Caco-2 (cell line): ENCODE results near the gene DDOST. TPM values are rescaled to one million over a fixed set of nuclear protein-coding genes. Genes with fewer than 3 reads are reported as not detected.

ENCODE experiments used
- BruUV-seq: library from RNA; stranded (reverse); fragments of 400-500 nt; replicated peaks from 2 replicates; lab custom pipeline; 2021; lab: Mats Ljungman, UMichigan
- CTCF ChIA-PET: fragments of 300-600 bp; sonication (Branson Sonifier 250); formaldehyde crosslinking; loops from one replicate; lab custom pipeline; 2022; ENCODE audit warnings: antibody characterized with exemption; lab: Charles Lee
- POLR2A ChIA-PET: fragments of 300-600 bp; sonication (Branson Sonifier 250); formaldehyde crosslinking; loops from one replicate; lab custom pipeline; 2022; ENCODE audit warnings: antibody characterized with exemption; lab: Charles Lee
- DNase-seq, 2 experiments: peaks; one replicate each; pipeline versions ENCODE4 v3.0.0 to v3.0.0-alpha.2; 2020 to 2022
- H3K27me3 ChIP-seq: replicated peaks from 2 replicates; pipeline ENCODE4 v1.6.0; 2011; ENCODE audit warnings: low read length; ENCODE audit not compliant: control insufficient read depth, insufficient read depth
- H3K36me3 ChIP-seq: 2 replicates; pipeline ENCODE4 v1.5.1; 2011; ENCODE audit warnings: low read length; ENCODE audit not compliant: control insufficient read depth, insufficient read depth
- H3K4me1 ChIP-seq: fragments of 250-450 bp; sonication (Bioruptor Pico); 2 replicates; pipeline ENCODE4 v1.5.1; 2020; ENCODE audit warnings: mild to moderate bottlenecking
- H3K4me3 ChIP-seq: 2 replicates; pipeline ENCODE4 v1.5.1; 2011; ENCODE audit warnings: low read depth, mild to moderate bottlenecking, control low read depth, low read length
- H3K9me3 ChIP-seq: fragments of 250-450 bp; sonication (Bioruptor Pico); 2 replicates; pipeline ENCODE4 v1.5.1; 2020; ENCODE audit warnings: mild to moderate bottlenecking, moderate library complexity
- H3K27ac Mint-ChIP-seq: one replicate; pipeline ENCODE4 v1.8.0; 2022; ENCODE audit warnings: mixed read lengths; ENCODE audit not compliant: unreplicated experiment
- H3K27me3 Mint-ChIP-seq: one replicate; pipeline ENCODE4 v1.8.0; 2022; ENCODE audit warnings: mixed read lengths; ENCODE audit not compliant: insufficient read depth, unreplicated experiment
- H3K36me3 Mint-ChIP-seq: one replicate; pipeline ENCODE4 v1.8.0; 2022; ENCODE audit warnings: mild to moderate bottlenecking, mixed read lengths; ENCODE audit not compliant: insufficient read depth, unreplicated experiment
- H3K4me1 Mint-ChIP-seq: one replicate; pipeline ENCODE4 v1.8.0; 2022; ENCODE audit warnings: low read depth, mixed read lengths; ENCODE audit not compliant: unreplicated experiment
- H3K4me3 Mint-ChIP-seq: one replicate; pipeline ENCODE4 v1.8.0; 2022; ENCODE audit warnings: mild to moderate bottlenecking, moderate library complexity, mixed read lengths; ENCODE audit not compliant: unreplicated experiment
- H3K9me3 Mint-ChIP-seq: one replicate; pipeline ENCODE4 v1.8.0; 2022; ENCODE audit warnings: mixed read lengths; ENCODE audit not compliant: unreplicated experiment
- intact Hi-C: fragments of 100-400 bp; cut with micrococcal nuclease; formaldehyde crosslinking; loops from one replicate; pipeline ENCODE4 v1.10.0; 2022; ENCODE audit not compliant: unreplicated experiment
- total RNA-seq: library from RNA; stranded (reverse); gene quantifications from 2 replicates; pipeline ENCODE4 v1.2.3, GENCODE V29; 2022
- TF ChIP-seq, protein P1 (sequence below), 2 experiments: fragments of 200-600 bp in 1 of 2; IDR thresholded peaks; 1 replicate in 1 of 2; 2 replicates in 1 of 2; pipeline versions ENCODE4 v1.5.1 to v1.8.0; 2011 to 2022; ENCODE audit warnings: antibody characterized with exemption in 1 of 2, control low read depth in 1 of 2, inconsistent platforms in 1 of 2, low read depth in 1 of 2, low read length in 1 of 2, mild to moderate bottlenecking in 1 of 2, moderate library complexity in 1 of 2; ENCODE audit not compliant: insufficient read depth in 1 of 2, severe bottlenecking in 1 of 2, unreplicated experiment in 1 of 2

DDOST gene
- total RNA-seq, 1 experiment from 2014 or later: 339 TPM

DNA sequence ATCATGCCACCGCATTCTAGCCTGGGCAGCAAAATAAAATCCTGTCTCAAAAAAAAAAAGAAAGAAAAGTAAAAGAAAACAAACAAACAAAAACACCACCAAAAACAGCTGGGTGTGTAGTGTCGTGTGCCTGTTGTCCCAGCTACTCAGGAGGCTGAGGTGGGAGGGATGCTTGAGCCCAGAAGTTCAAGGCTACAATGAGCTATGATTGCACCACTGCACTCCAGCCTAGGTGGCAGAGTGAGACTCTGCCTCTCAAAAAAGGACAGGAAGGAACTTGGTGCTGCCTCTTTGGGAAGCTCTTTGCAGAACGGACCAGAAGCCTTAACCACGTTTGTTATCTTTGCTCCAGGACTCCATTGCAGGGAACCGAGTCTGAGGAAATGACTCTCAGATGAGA lies 45.7 kb upstream of the DDOST start:
- H3K4me3 ChIP-seq: no peak overlapping the region
- H3K4me1 ChIP-seq: no peaks in the 10 kb centered on the region
- TF ChIP-seq, protein P1, sequence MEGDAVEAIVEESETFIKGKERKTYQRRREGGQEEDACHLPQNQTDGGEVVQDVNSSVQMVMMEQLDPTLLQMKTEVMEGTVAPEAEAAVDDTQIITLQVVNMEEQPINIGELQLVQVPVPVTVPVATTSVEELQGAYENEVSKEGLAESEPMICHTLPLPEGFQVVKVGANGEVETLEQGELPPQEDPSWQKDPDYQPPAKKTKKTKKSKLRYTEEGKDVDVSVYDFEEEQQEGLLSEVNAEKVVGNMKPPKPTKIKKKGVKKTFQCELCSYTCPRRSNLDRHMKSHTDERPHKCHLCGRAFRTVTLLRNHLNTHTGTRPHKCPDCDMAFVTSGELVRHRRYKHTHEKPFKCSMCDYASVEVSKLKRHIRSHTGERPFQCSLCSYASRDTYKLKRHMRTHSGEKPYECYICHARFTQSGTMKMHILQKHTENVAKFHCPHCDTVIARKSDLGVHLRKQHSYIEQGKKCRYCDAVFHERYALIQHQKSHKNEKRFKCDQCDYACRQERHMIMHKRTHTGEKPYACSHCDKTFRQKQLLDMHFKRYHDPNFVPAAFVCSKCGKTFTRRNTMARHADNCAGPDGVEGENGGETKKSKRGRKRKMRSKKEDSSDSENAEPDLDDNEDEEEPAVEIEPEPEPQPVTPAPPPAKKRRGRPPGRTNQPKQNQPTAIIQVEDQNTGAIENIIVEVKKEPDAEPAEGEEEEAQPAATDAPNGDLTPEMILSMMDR (IDR thresholded peaks at IDR 0.05; ENCODE audit: insufficient read depth in 1 of 2, low read depth in 1 of 2, low read length in 1 of 2, severe bottlenecking in 1 of 2, unreplicated experiment in 1 of 2): no peak
- H3K36me3 ChIP-seq: no peaks in the 10 kb centered on the region
- CTCF ChIA-PET: interaction anchor here (1.3 kb wide), 1 partner anchor 10 kb away, joined by 7 read pairs; no protein-coding TSS in a partner anchor
- H3K9me3 ChIP-seq: no peaks in the 10 kb centered on the region
- Mint-ChIP-seq H3K4me1 (no peaks in the 10 kb centered on the region), H3K9me3 (no peaks in the 10 kb centered on the region), H3K4me3 (no peak overlapping the region), H3K27me3 (no peaks in the 10 kb centered on the region), H3K36me3 (no peaks in the 10 kb centered on the region), H3K27ac (no peak overlapping the region)
- no peaks in the 10 kb centered on the region for H3K27me3 ChIP-seq
- intact Hi-C loops: no loop called here
- no peak for DNase-seq
- POLR2A ChIA-PET: no interaction called here
- BruUV-seq: no TSS peak

DNA sequence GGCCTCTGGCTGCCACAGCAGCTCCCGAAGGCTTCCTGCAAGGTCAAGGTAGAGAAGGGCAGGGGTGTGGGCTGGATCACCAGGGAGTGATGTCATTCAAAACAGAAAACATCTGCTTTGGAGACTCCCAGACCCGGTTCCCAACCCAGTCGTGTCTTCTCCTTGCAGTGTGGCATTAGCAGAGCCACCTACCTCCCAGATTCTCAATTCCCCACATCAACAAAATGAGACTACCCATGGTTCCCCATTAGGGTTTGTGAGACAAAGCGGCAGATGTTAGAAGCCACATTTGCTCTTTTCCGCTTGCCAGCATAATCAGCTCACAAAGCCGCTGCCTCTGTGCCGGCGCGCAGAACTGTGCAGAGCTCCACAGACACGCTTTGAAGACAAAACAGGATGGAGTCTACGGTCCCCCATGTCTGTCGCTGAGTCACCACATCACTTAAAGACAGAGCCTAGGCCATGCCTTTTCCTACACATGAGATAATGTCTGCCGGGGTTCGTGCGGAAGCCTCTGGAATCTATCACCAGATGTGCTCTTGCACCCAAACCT lies 44.1 kb upstream of the DDOST start:
- no peaks in the 10 kb centered on the region for H3K27me3 ChIP-seq
- Mint-ChIP-seq H3K36me3 (no peaks in the 10 kb centered on the region), H3K27me3 (no peaks in the 10 kb centered on the region), H3K4me1 (no peaks in the 10 kb centered on the region), H3K27ac (no peak overlapping the region), H3K9me3 (no peaks in the 10 kb centered on the region), H3K4me3 (no peak overlapping the region)
- no peak for DNase-seq
- intact Hi-C loops: no loop called here
- H3K9me3 ChIP-seq: no peaks in the 10 kb centered on the region
- no TSS peak for BruUV-seq
- peaks cover 7% of the 10 kb centered on the region; the same call in 1 of the 2 replicates for H3K4me1 ChIP-seq
- TF ChIP-seq, protein P1 (IDR thresholded peaks at IDR 0.05; ENCODE audit: insufficient read depth in 1 of 2, low read depth in 1 of 2, low read length in 1 of 2, severe bottlenecking in 1 of 2, unreplicated experiment in 1 of 2): no peak
- ChIA-PET POLR2A (no interaction called here), CTCF (interaction anchor here (1.3 kb wide), 1 partner anchor 8 kb away, joined by 5 read pairs; no protein-coding TSS in a partner anchor)
- no peak overlapping the region for H3K4me3 ChIP-seq
- H3K36me3 ChIP-seq: no peaks in the 10 kb centered on the region

DNA sequence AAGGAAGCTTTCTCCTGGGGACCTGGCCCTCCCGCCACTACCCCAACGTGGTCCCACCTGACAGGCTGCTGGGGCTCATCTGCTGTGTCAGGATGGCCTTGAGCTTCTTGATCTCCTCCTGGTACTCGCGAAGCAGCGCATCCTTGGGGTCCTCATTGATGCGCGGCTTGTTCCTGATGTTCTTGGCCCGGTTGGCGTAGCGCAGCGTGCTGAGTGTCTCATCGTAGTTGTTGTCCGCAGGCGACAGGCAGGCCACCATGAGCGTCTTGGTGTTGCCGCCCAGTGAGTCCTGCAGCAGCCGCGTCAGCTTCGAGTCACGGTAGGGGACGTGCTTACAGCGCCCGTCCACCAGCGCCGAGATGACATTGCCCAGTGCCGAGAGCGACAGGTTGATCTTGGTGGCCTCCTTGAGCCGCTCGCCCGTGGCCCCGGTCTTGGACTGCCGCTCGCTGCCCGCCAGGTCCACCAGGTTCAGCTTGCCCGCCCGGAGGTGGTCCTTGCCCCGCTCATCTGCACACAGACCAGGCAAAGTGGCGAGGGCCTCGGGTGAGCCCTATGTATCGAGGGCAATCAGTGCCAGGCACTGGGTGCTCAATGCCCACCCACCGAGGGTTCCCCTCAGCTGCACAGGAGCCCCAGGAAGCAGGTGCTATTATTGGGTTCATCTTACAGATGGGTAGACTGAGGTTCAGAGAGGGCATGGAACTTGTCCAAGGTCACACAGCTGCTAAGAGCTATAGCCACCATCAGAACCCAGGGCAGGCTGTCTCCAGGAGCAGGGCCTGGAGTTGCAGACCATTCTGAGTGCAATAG lies 43.4 kb upstream of the DDOST start:
- no peaks in the 10 kb centered on the region for H3K9me3 ChIP-seq
- H3K27me3 Mint-ChIP-seq: no peaks in the 10 kb centered on the region
- POLR2A ChIA-PET: no interaction called here
- no peak overlapping the region for H3K4me3 Mint-ChIP-seq
- H3K4me1 Mint-ChIP-seq: peaks cover 2% of the 10 kb centered on the region
- H3K4me3 ChIP-seq: no peak overlapping the region
- no TSS peak for BruUV-seq
- no peaks in the 10 kb centered on the region for H3K27me3 ChIP-seq
- intact Hi-C loops: no loop called here
- TF ChIP-seq, protein P1 (IDR thresholded peaks at IDR 0.05; ENCODE audit: insufficient read depth in 1 of 2, low read depth in 1 of 2, low read length in 1 of 2, severe bottlenecking in 1 of 2, unreplicated experiment in 1 of 2): no peak
- no peaks in the 10 kb centered on the region for H3K9me3 Mint-ChIP-seq
- CTCF ChIA-PET: no interaction called here
- H3K36me3 ChIP-seq: no peaks in the 10 kb centered on the region
- peaks cover 8% of the 10 kb centered on the region; the same call in 1 of the 2 replicates for H3K4me1 ChIP-seq
- no peak overlapping the region for H3K27ac Mint-ChIP-seq
- no peak for DNase-seq
- H3K36me3 Mint-ChIP-seq: no peaks in the 10 kb centered on the region
